Measurements from ENCODE around the gene EFTUD2. TPM values are rescaled to one million over a fixed set of nuclear protein-coding genes. Genes with fewer than 3 reads are reported as not detected.

EFTUD2 gene
- polyA plus RNA-seq, 3 donors = 101 to 113 (median 104) TPM

- no peak for DNase-seq
These were observed 7.0 kb downstream of the EFTUD2 start for GRCh38 chr17:44892250-44892649.

GRCh38 chr17:44889003-44889402 is 10.2 kb downstream of the EFTUD2 start:
- DNase-seq = no peak

- DNase-seq = no peak
These were observed 11.0 kb downstream of the EFTUD2 start for GRCh38 chr17:44887971-44888954.

GRCh38 chr17:44887016-44887415 is 12.2 kb downstream of the EFTUD2 start:
- DNase-seq = no peak

GRCh38 chr17:44884941-44885340 is 14.3 kb downstream of the EFTUD2 start:
- DNase-seq = no peak

- no peak for DNase-seq
These were observed 18.1 kb downstream of the EFTUD2 start for GRCh38 chr17:44881145-44881544.

- DNase-seq = no peak
These were observed 19.2 kb downstream of the EFTUD2 start for GRCh38 chr17:44880062-44880461.

GRCh38 chr17:44879376-44879775 is 19.9 kb downstream of the EFTUD2 start:
- DNase-seq = no peak

- DNase-seq = peak; percentile 39
These were observed 20.5 kb downstream of the EFTUD2 start for GRCh38 chr17:44878627-44879221.

GRCh38 chr17:44877121-44877520 is 22.1 kb downstream of the EFTUD2 start:
- DNase-seq = no peak

- DNase-seq = no peak
These were observed 23.5 kb downstream of the EFTUD2 start for GRCh38 chr17:44875761-44876160.

GRCh38 chr17:44872131-44872768 is 27.0 kb downstream of the EFTUD2 start:
- no peak for DNase-seq

GRCh38 chr17:44871556-44871955 is 27.7 kb downstream of the EFTUD2 start:
- DNase-seq = no peak

- no peak for DNase-seq
These were observed 31.4 kb downstream of the EFTUD2 start for GRCh38 chr17:44867841-44868240.

GRCh38 chr17:44865931-44866330 is 33.3 kb downstream of the EFTUD2 start:
- no peak for DNase-seq

- DNase-seq = peak; percentile 73
These were observed 34.0 kb downstream of the EFTUD2 start for GRCh38 chr17:44865231-44865660.

GRCh38 chr17:44864831-44865230 is 34.4 kb downstream of the EFTUD2 start:
- DNase-seq = no peak

- no peak for DNase-seq
These were observed 36.0 kb downstream of the EFTUD2 start for GRCh38 chr17:44863061-44863918.

GRCh38 chr17:44862278-44862914 is 36.8 kb downstream of the EFTUD2 start:
- DNase-seq = no peak

- DNase-seq = no peak
These were observed 39.5 kb downstream of the EFTUD2 start for GRCh38 chr17:44859701-44860100.

- DNase-seq = peak; percentile 69
These were observed 45.1 kb downstream of the EFTUD2 start for GRCh38 chr17:44854192-44854591.
